H9 (cell line): ENCODE data around the gene GRB7. TPM values are rescaled to one million over a fixed set of nuclear protein-coding genes. Genes with fewer than 3 reads are reported as not detected.

Experiments
- DNase-seq: peaks from one replicate; pipeline ENCODE4 v3.0.0-alpha.2; 2017
- H2AFZ ChIP-seq: one replicate; pipeline ENCODE4 v1.6.1; 2013; ENCODE audit warnings: mild to moderate bottlenecking, low read length, control low read depth, moderate library complexity
- H2AK5ac ChIP-seq: 2 replicates; pipeline ENCODE4 v1.6.1; 2013; ENCODE audit warnings: low read length, control low read depth, mixed read lengths; ENCODE audit not compliant: insufficient read length
- H2BK120ac ChIP-seq: one replicate; pipeline ENCODE4 v1.6.1; 2013; ENCODE audit warnings: low read depth, mild to moderate bottlenecking, low read length, control low read depth, inconsistent platforms; ENCODE audit not compliant: poor library complexity, severe bottlenecking
- H2BK12ac ChIP-seq: 2 replicates; pipeline ENCODE4 v1.6.1; 2013; ENCODE audit warnings: low read length, control low read depth, mixed read lengths, low read depth; ENCODE audit not compliant: insufficient read length
- H2BK15ac ChIP-seq: 2 replicates; pipeline ENCODE4 v1.6.1; 2013; ENCODE audit warnings: low read depth, low read length, control low read depth
- H2BK20ac ChIP-seq: one replicate; pipeline ENCODE4 v1.6.1; 2013; ENCODE audit warnings: low read depth, mild to moderate bottlenecking, low read length, control low read depth, inconsistent platforms; ENCODE audit not compliant: poor library complexity, severe bottlenecking
- H2BK5ac ChIP-seq: 2 replicates; pipeline ENCODE4 v1.6.1; 2013; ENCODE audit warnings: low read length, control low read depth, mixed read lengths; ENCODE audit not compliant: insufficient read length
- H3K14ac ChIP-seq: 2 replicates; pipeline ENCODE4 v1.6.1; 2013; ENCODE audit warnings: low read length, control low read depth; ENCODE audit not compliant: insufficient read depth
- H3K18ac ChIP-seq: 2 replicates; pipeline ENCODE4 v1.6.1; 2013; ENCODE audit warnings: low read depth, mild to moderate bottlenecking, mixed read lengths, low read length, control low read depth; ENCODE audit not compliant: insufficient read length
- H3K23ac ChIP-seq: 2 replicates; pipeline ENCODE4 v1.6.1; 2013; ENCODE audit warnings: low read length, control low read depth, mixed read lengths, low read depth; ENCODE audit not compliant: insufficient read length
- H3K23me2 ChIP-seq: 2 replicates; pipeline ENCODE4 v1.6.1; 2013; ENCODE audit warnings: low read depth, mild to moderate bottlenecking, mixed read lengths, low read length, control low read depth; ENCODE audit not compliant: insufficient read length, poor library complexity, severe bottlenecking
- H3K27ac ChIP-seq: 2 replicates; pipeline ENCODE4 v1.5.1; 2013; ENCODE audit warnings: low read length, control low read depth, mixed read lengths, low read depth; ENCODE audit not compliant: insufficient read length
- H3K27me3 ChIP-seq: 2 replicates; pipeline ENCODE4 v1.6.1; 2013; ENCODE audit warnings: low read length, control low read depth, inconsistent platforms; ENCODE audit not compliant: insufficient read depth
- H3K4ac ChIP-seq: 2 replicates; pipeline ENCODE4 v1.6.1; 2013; ENCODE audit warnings: low read depth, mild to moderate bottlenecking, control low read depth, inconsistent platforms, low read length, moderate library complexity
- H3K4me1 ChIP-seq: 2 replicates; pipeline ENCODE4 v1.6.1; 2013; ENCODE audit warnings: low read length, control low read depth, inconsistent platforms; ENCODE audit not compliant: insufficient read depth
- H3K4me2 ChIP-seq: 2 replicates; pipeline ENCODE4 v1.6.1; 2013; ENCODE audit warnings: low read length, control low read depth, mixed read lengths; ENCODE audit not compliant: insufficient read length, insufficient read depth
- H3K56ac ChIP-seq: 2 replicates; pipeline ENCODE4 v1.6.1; 2013; ENCODE audit warnings: low read depth, mild to moderate bottlenecking, mixed read lengths, low read length, control low read depth; ENCODE audit not compliant: insufficient read length
- H3K79me1 ChIP-seq: 2 replicates; pipeline ENCODE4 v1.6.1; 2013; ENCODE audit warnings: low read depth, mild to moderate bottlenecking, moderate library complexity, low read length, control low read depth, inconsistent platforms; ENCODE audit not compliant: insufficient read depth, poor library complexity, severe bottlenecking
- H3K79me2 ChIP-seq: 2 replicates; pipeline ENCODE4 v1.6.1; 2013; ENCODE audit warnings: low read length, control low read depth, inconsistent platforms; ENCODE audit not compliant: insufficient read depth
- H3K9ac ChIP-seq: 2 replicates; pipeline ENCODE4 v1.6.1; 2013; ENCODE audit warnings: low read length, control low read depth, mixed read lengths; ENCODE audit not compliant: insufficient read length; ENCODE audit errors: extremely low read depth
- H3K9me3 ChIP-seq: one replicate; pipeline ENCODE4 v1.6.1; 2013; ENCODE audit warnings: low read depth, low read length, inconsistent platforms; ENCODE audit not compliant: control insufficient read depth
- H3T11ph ChIP-seq: one replicate; pipeline ENCODE4 v1.6.1; 2013; ENCODE audit warnings: mild to moderate bottlenecking, low read length, control low read depth, inconsistent platforms
- H4K20me1 ChIP-seq: one replicate; pipeline ENCODE4 v1.6.1; 2013; ENCODE audit not compliant: control insufficient read depth, insufficient read length, insufficient read depth
- H4K5ac ChIP-seq: 2 replicates; pipeline ENCODE4 v1.6.1; 2013; ENCODE audit warnings: low read depth, mild to moderate bottlenecking, mixed read lengths, low read length, control low read depth; ENCODE audit not compliant: insufficient read length
- H4K8ac ChIP-seq: replicated peaks from 2 replicates; pipeline ENCODE4 v1.6.1; 2013; ENCODE audit warnings: low read length, control low read depth, mixed read lengths, low read depth; ENCODE audit not compliant: insufficient read length
- H4K91ac ChIP-seq: 2 replicates; pipeline ENCODE4 v1.6.1; 2013; ENCODE audit warnings: low read depth, mild to moderate bottlenecking, moderate library complexity, mixed read lengths, low read length, control low read depth; ENCODE audit not compliant: insufficient read length
- H3K27ac Mint-ChIP-seq, 3 experiments: 2 replicates in 2 of 3; 3 replicates in 1 of 3; pipeline ENCODE4 v1.8.0; 2020 to 2021; ENCODE audit warnings: mixed read lengths in 3 of 3, mild to moderate bottlenecking in 1 of 3, moderate library complexity in 1 of 3
- H3K27me3 Mint-ChIP-seq: 2 replicates; pipeline ENCODE4 v1.8.0; 2021; ENCODE audit warnings: low read depth, mild to moderate bottlenecking, moderate library complexity, mixed read lengths
- H3K36me3 Mint-ChIP-seq, 3 experiments: 2 replicates in 2 of 3; 3 replicates in 1 of 3; pipeline ENCODE4 v1.8.0; 2020 to 2021; ENCODE audit warnings: low read depth in 3 of 3, mixed read lengths in 3 of 3; ENCODE audit not compliant: insufficient read depth in 1 of 3
- H3K4me1 Mint-ChIP-seq, 2 experiments: 2 replicates each; pipeline ENCODE4 v1.8.0; 2020; ENCODE audit warnings: mixed read lengths in 2 of 2
- H3K4me3 Mint-ChIP-seq, 2 experiments: 2 replicates in 1 of 2; 3 replicates in 1 of 2; pipeline ENCODE4 v1.8.0; 2020 to 2021; ENCODE audit warnings: mild to moderate bottlenecking in 2 of 2, mixed read lengths in 2 of 2, moderate library complexity in 1 of 2
- H3K9me3 Mint-ChIP-seq, 2 experiments: 2 replicates in 1 of 2; 3 replicates in 1 of 2; pipeline ENCODE4 v1.8.0; 2020; ENCODE audit warnings: mild to moderate bottlenecking in 2 of 2, mixed read lengths in 2 of 2, moderate library complexity in 1 of 2
- WGBS: extraction: QIAGEN DNeasy Blood & Tissue Kit; methylation state at CpG from one replicate; pipeline ENCODE4 v1.1.7; 2013; ENCODE audit warnings: missing lambda C conversion rate, low lambda C conversion rate, mixed read lengths; ENCODE audit not compliant: insufficient read length; ENCODE audit errors: extremely low coverage; 5-methylcytosine and 5-hydroxymethylcytosine counted together
- total RNA-seq: library from RNA; stranded (reverse); gene quantifications from 2 replicates; pipeline ENCODE4 v1.2.1, GENCODE V29; 2021
- TF ChIP-seq, protein P1 (sequence below): fragments of 200-600 bp; sonication (generic); conservative IDR thresholded peaks from 3 replicates; pipeline ENCODE4 v1.8.0; 2021; ENCODE audit warnings: antibody characterized with exemption, mild to moderate bottlenecking

The GRB7 gene
- total RNA-seq, 1 experiment from 2014 or later: 55.0 TPM

DNA sequence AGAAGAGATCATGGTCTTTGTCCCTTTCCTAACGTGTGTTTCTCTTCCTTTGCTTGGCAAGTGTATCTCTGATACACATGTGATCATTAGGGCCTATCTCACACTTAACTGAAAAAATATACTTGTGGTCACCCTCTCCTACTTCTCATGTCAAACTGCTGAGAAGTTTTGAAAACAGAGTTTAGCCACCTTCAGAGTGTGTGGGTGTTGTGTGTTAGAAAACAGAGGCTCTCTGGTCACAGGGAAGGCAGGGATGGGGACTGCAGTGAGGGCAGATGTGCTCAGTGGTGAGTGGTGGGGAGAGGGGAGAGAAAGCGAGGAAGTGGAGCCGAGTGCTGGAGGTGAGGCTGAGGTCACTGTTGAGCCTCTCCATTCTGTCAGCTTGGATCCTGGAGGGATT is 29.4 kb downstream of the GRB7 start:
- H3K27me3 Mint-ChIP-seq: peaks cover 19% of the 10 kb centered on the region
- Histone ChIP-seq H4K8ac (no peak overlapping the region), H3K9me3 (no peaks in the 10 kb centered on the region), H2BK5ac (no peak overlapping the region), H3T11ph (no peak overlapping the region), H3K27ac (no peak overlapping the region), H3K56ac (no peak overlapping the region), H3K23ac (no peak overlapping the region), H4K5ac (no peak overlapping the region), H3K18ac (no peak overlapping the region), H4K20me1 (no peaks in the 10 kb centered on the region), H3K9ac (no peak overlapping the region), H3K79me2 (no peaks in the 10 kb centered on the region), H3K14ac (no peak overlapping the region), H4K91ac (no peak overlapping the region), H2AFZ (no peak overlapping the region), H2BK12ac (no peak overlapping the region), H2AK5ac (no peak overlapping the region), H3K23me2 (no peaks in the 10 kb centered on the region), H3K79me1 (no peaks in the 10 kb centered on the region), H2BK20ac (no peak overlapping the region), H3K4me2 (no peak overlapping the region), H3K4ac (no peak overlapping the region), H3K27me3 (no peaks in the 10 kb centered on the region), H2BK15ac (no peak overlapping the region), H2BK120ac (no peak overlapping the region), H3K4me1 (no peaks in the 10 kb centered on the region)
- peaks cover 3 to 6% of the 10 kb centered on the region in 2 experiments; a peak in 3 of 4 replicates for H3K4me1 Mint-ChIP-seq
- H3K27ac Mint-ChIP-seq: no peak overlapping the region
- no peak overlapping the region for H3K4me3 Mint-ChIP-seq
- H3K36me3 Mint-ChIP-seq: no peaks in the 10 kb centered on the region
- TF ChIP-seq, protein P1, sequence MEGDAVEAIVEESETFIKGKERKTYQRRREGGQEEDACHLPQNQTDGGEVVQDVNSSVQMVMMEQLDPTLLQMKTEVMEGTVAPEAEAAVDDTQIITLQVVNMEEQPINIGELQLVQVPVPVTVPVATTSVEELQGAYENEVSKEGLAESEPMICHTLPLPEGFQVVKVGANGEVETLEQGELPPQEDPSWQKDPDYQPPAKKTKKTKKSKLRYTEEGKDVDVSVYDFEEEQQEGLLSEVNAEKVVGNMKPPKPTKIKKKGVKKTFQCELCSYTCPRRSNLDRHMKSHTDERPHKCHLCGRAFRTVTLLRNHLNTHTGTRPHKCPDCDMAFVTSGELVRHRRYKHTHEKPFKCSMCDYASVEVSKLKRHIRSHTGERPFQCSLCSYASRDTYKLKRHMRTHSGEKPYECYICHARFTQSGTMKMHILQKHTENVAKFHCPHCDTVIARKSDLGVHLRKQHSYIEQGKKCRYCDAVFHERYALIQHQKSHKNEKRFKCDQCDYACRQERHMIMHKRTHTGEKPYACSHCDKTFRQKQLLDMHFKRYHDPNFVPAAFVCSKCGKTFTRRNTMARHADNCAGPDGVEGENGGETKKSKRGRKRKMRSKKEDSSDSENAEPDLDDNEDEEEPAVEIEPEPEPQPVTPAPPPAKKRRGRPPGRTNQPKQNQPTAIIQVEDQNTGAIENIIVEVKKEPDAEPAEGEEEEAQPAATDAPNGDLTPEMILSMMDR: no peak
- no peak for DNase-seq
- no CpG with 5 or more reads among the region's 3 CpGs for WGBS
- no peaks in the 10 kb centered on the region for H3K9me3 Mint-ChIP-seq
